Naive B cell (primary cell): ENCODE measurements around the gene NSMCE1. TPM values are rescaled to one million over a fixed set of nuclear protein-coding genes. Genes with fewer than 3 reads are reported as not detected.
"Not testable (repeated sequence)": the region's sequence is repeated elsewhere in the genome, so short reads cannot be mapped to it uniquely, and the experiment has no call there.

Source experiments
- ATAC-seq, 2 donors: fragments of 150-1000 bp; cut with Tn5 transposase; 2 replicates each; pipeline ENCODE4 v1.10.0; 2021; ENCODE audit warnings: low read depth in 2 of 2, mild to moderate bottlenecking in 2 of 2, moderate library complexity in 2 of 2
- DNase-seq: peaks from one replicate; pipeline ENCODE4 v3.0.0; 2022
- H3K27ac Mint-ChIP-seq, 6 donors: one replicate each; pipeline ENCODE4 v1.8.0; 2020 to 2022; ENCODE audit warnings: mild to moderate bottlenecking in 6 of 6, mixed read lengths in 6 of 6, moderate library complexity in 5 of 6, inconsistent platforms in 2 of 6
- H3K27me3 Mint-ChIP-seq, 3 donors: one replicate each; pipeline ENCODE4 v1.8.0; 2021 to 2022; ENCODE audit warnings: mixed read lengths in 3 of 3, mild to moderate bottlenecking in 1 of 3
- H3K36me3 Mint-ChIP-seq, 2 donors: one replicate each; pipeline ENCODE4 v1.8.0; 2020 to 2022; ENCODE audit warnings: mixed read lengths in 2 of 2, inconsistent platforms in 1 of 2, mild to moderate bottlenecking in 1 of 2
- H3K4me1 Mint-ChIP-seq, 3 donors: one replicate each; pipeline ENCODE4 v1.8.0; 2020 to 2022; ENCODE audit warnings: mixed read lengths in 3 of 3, inconsistent platforms in 1 of 3, mild to moderate bottlenecking in 1 of 3, moderate library complexity in 1 of 3
- H3K4me3 Mint-ChIP-seq, 8 donors: one replicate each; pipeline ENCODE4 v1.8.0; 2020 to 2022; ENCODE audit warnings: mild to moderate bottlenecking in 8 of 8, mixed read lengths in 8 of 8, moderate library complexity in 8 of 8, inconsistent platforms in 2 of 8
- H3K9me3 Mint-ChIP-seq, 7 donors: one replicate each; pipeline ENCODE4 v1.8.0; 2020 to 2022; ENCODE audit warnings: mixed read lengths in 7 of 7, mild to moderate bottlenecking in 5 of 7, inconsistent platforms in 2 of 7, moderate library complexity in 1 of 7
- polyA plus RNA-seq, 6 donors: library from polyadenylated mRNA; unstranded; fragments of 300-500 nt; fragmentation: Illumina TruSeq; gene quantifications; one replicate each; pipeline ENCODE4 v1.2.3, GENCODE V29; 2021; ENCODE audit warnings: low read depth in 6 of 6

Gene NSMCE1
- polyA plus RNA-seq, 6 donors from 2014 or later = 178 to 217 (median 195) TPM

DNA sequence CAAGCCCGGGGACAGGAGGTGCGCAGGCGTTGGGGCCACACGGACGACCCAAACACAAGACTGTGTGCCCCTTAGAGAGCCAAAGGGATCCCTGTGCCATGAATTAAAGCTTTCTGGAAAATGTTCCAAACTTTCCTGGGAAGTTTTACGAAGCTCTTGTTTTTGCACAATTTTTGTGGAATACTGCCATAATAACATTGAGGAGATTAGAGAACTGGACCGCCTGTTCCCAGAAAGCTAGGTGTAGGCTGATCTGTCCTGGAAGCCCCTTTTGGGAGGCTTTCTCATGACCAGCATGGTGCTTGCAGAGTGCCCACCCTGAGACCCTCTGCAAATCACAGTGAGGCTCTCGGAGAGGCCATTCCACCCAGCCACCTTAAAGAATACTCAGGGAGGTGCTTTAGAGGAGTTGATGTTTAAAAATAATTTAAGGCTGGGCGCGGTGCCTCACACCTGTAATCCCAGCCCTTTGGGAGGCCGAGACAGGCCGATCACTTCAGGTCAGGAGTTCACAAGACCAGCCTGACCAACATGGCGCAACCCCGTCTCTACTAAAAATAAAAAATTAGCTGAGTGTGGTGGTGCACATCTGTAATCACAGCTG lies 64.2 kb downstream of the NSMCE1 start:
- H3K27me3 Mint-ChIP-seq = no peaks in the 10 kb centered on the region
- H3K9me3 Mint-ChIP-seq = no peaks in the 10 kb centered on the region
- peak overlapping the region; percentile 88 to 100 (median 96) for H3K4me3 Mint-ChIP-seq
- peaks cover 23 to 71% (median 48%) of the 10 kb centered on the region in 3 donors for H3K4me1 Mint-ChIP-seq
- no peaks in the 10 kb centered on the region for H3K36me3 Mint-ChIP-seq
- peak overlapping the region; percentile 77 to 100 (median 99) for H3K27ac Mint-ChIP-seq
- DNase-seq (no peak), ATAC-seq (no peak)

DNA sequence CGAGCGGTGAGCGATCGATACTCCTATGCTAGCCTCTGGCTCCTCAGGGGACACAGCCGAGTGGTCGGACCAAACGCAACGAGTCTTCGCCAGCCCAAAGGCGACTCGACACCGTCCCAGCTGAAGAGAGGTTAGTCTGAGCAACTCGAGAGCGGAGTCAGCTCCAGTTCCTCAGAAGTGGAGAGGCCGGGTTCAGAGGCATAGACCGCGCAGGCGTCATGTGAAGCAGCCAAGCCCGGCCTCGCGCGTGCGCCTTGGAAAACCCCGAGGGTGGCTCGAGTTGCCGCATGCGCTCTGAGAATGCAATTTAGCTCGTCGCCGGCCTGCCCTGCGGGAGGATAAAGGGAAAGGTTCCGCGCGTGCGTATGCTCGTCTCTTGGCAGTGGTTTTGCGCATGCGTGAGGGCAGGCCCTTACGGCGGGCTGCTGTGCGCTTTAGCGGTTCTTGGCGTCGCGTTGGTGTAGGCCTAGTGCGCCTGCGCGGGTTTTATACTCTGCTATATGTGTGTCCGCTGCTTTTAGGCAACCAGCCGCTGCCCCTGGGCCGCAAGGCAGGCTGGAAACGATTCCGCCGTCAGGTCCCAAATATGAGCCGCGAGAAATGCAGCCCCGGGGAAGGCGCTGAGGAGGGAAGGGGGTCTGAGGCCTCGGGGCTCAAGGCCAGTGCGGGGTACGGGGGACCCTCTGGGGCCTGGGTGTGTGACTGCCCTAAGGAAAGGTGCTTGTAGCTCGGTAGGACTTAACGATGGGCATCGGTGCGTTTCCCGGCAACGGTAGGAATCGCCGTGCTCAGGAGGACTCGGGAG lies 64.9 kb downstream of the NSMCE1 start, which contains the start of gene KDM8:
Gene KDM8, plus strand, starts transcription at position 20 of the 805 bp plus-strand sequence. CDS start 6,598 bp downstream, outside the sequence.
- H3K27ac Mint-ChIP-seq = peak within 1 kb of the TSS; percentile 97 to 100 (median 99)
- ATAC-seq (peak; percentile 72 to 85), DNase-seq (peak; percentile 99)
- H3K36me3 Mint-ChIP-seq = peaks cover 0 to 5% of the 10 kb centered on the region in 2 donors
- peak within 1 kb of the TSS; percentile 88 to 100 (median 96) for H3K4me3 Mint-ChIP-seq
- H3K4me1 Mint-ChIP-seq = peaks cover 30 to 78% (median 55%) of the 10 kb centered on the region in 3 donors
- H3K27me3 Mint-ChIP-seq = no peaks in the 10 kb centered on the region
- peaks cover 0 to 5% (median 2%) of the 10 kb centered on the region in 7 donors for H3K9me3 Mint-ChIP-seq

DNA sequence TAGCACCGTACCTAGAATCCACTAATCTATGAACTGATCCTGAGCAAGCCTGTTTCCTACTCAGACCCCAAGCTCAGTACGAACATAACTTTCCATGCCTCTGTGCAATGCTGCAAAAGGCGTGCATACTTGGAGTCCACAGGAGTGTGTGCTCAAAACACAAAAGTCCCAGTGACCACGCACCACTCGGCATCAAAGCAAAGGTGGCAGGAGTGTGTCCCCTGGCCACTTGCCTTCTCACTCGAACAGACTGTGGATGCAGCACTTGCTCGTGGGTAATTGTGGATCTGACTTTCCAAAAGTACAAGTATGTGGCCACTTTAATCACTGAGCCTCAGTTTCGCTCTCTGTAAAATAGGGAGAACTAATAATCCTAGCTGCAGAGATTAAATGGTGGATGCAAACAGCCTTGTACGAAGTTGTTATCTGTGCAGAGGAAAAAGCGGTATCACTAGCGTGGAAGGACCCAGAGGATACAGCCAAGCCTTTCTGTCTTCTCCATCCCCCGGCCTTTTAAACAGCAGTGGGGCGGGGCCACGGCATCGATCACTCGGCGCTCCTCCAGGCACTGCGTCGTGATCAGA lies 65.6 kb downstream of the NSMCE1 start:
- peaks cover 30 to 85% (median 61%) of the 10 kb centered on the region in 3 donors for H3K4me1 Mint-ChIP-seq
- H3K27ac Mint-ChIP-seq = peak overlapping the region; percentile 97 to 100 (median 99)
- DNase-seq = no peak
- H3K4me3 Mint-ChIP-seq = peak overlapping the region; percentile 88 to 100 (median 96)
- H3K27me3 Mint-ChIP-seq = no peaks in the 10 kb centered on the region
- H3K9me3 Mint-ChIP-seq = peaks cover 0 to 5% (median 2%) of the 10 kb centered on the region in 7 donors
- ATAC-seq = peak; percentile 58 to 61
- peaks cover 0 to 5% of the 10 kb centered on the region in 2 donors for H3K36me3 Mint-ChIP-seq

DNA sequence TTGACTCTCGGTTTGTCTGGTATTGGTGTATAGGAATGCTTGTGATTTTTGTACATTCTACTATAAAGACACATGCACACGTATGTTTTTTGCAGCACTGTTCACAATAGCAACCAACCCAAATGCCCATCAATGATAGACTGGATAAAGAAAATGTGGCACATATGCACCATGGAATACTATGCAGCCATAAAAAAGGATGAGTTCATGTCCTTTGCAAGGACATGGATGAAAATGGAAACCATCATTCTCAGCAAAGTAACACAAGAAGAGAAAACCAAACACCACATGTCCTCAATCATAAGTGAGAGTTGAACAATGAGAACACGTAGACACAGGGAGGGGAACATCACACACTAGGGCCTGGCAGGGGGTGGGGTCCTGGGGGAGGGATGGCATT lies 67.7 kb downstream of the NSMCE1 start:
- Mint-ChIP-seq H3K4me3 (peak overlapping the region in 3 of 8 donors; percentile 18 to 81 (median 60)), H3K27ac (peak overlapping the region in 4 of 6 donors; percentile 12 to 88 (median 32)), H3K4me1 (peaks cover 33 to 73% (median 62%) of the 10 kb centered on the region in 3 donors)
- ATAC-seq, DNase-seq, H3K27me3 Mint-ChIP-seq, H3K9me3 Mint-ChIP-seq, H3K36me3 Mint-ChIP-seq: not testable (repeated sequence)

DNA sequence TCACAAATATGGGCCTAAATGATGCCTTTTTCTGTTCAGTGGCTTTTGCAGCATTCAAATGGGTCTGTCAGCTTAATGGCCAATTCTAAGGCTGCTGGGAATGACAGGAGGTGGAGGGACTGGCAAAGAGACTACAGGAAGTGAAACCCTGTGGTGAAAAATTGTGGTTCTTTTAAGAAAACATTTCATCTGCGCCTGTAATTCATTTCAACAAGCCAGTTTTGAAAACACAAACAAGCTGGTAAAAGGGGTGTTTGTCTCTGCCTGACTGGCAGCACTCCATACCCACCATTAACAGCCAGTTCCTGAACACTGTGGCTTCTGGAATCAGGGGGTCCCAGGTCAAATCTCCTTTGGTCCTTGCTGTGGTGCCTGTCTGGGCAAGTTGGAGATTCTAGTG lies 68.8 kb downstream of the NSMCE1 start:
- Mint-ChIP-seq H3K4me3 (peak overlapping the region; percentile 55 to 86 (median 79)), H3K36me3 (peaks cover 5 to 8% of the 10 kb centered on the region in 2 donors), H3K27me3 (no peaks in the 10 kb centered on the region), H3K9me3 (peaks cover 2 to 13% (median 7%) of the 10 kb centered on the region in 7 donors), H3K27ac (peak overlapping the region; percentile 85 to 95 (median 91)), H3K4me1 (peaks cover 33 to 62% (median 54%) of the 10 kb centered on the region in 3 donors)
- ATAC-seq = peak; percentile 39 to 40
- peak; percentile 78 for DNase-seq

DNA sequence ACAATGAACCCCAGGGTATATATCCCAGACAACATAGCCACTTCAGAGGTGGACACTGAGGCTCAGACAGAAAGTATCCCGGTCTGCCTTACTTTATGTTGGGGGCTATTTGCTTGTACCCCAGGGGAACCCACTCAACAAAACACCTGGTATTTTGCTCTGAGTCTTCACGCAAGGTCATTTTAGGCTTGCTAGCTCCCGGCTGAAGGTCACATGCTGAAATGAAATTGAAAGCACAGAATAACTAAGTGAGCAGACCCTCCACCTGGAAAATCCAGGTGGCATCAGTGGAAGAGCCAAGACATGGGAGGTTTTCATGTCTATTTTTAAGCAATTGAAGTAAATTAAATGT lies 69.4 kb downstream of the NSMCE1 start:
- Mint-ChIP-seq H3K4me3 (peak overlapping the region in 7 of 8 donors; percentile 16 to 86 (median 80)), H3K36me3 (peaks cover 5 to 8% of the 10 kb centered on the region in 2 donors), H3K27me3 (no peaks in the 10 kb centered on the region), H3K9me3 (peaks cover 2 to 18% (median 12%) of the 10 kb centered on the region in 7 donors), H3K27ac (peak overlapping the region in 5 of 6 donors; percentile 58 to 95 (median 91)), H3K4me1 (peaks cover 33 to 57% (median 49%) of the 10 kb centered on the region in 3 donors)
- ATAC-seq = no peak
- peak; percentile 19 for DNase-seq

DNA sequence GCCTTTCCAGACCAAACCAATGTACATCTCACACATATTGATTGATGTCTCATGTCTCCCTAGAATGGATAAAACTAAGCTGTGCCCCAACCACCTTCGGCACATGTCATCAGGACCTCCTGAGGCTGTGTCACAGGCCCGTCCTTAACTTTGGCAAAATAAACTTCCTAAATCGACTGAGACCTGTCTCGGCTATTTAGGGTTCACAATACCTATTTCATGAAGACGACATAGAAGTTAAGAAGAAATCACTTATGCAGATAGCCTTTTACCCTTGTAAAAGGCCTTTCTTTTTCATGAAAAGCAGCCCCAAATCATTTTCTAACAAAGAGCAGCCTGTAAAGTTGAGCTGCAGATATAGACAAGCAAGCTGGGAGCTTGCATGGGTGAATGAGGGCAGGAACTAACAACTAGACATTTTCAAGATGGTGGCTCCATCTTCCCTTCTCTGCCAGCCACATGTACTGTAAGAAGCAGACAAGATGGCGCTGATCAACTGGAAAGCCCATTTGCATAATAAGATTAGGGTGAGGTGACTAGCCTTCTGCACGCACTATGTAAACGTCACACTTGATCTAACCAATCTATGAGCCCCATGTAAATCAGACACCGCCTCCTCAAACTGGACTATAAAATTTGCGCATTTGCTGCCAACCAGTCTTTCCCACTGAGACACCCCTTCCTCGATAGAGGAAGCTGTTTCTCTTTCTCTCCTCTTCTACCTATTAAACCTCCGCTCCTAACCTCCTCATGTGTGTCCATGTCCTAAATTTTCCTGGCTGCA lies 69.9 kb downstream of the NSMCE1 start:
- peak overlapping the region in 7 of 8 donors; percentile 8 to 86 (median 60) for H3K4me3 Mint-ChIP-seq

DNA sequence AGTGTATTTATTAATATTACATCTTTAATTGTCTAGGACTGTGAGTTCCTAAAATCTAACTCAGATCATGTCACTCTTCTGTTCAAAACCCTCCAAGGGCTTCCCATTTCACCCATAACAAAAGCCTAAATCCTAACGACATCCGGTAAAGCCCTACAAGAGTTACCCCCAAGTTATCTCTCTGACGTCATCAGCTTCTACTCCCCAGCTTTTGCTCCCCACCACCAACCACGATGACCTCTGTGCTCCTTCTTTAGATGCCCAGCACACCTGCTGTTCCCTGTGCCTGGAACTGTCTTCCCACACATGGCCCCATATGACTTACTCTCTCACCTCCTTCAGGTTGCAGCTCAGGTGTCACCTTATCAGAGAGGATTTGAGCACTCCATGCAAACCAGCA lies 71.6 kb downstream of the NSMCE1 start:
- peak overlapping the region in 1 of 6 donors; percentile 41 for H3K27ac Mint-ChIP-seq
- H3K9me3 Mint-ChIP-seq = peaks cover 4 to 19% (median 12%) of the 10 kb centered on the region in 7 donors
- H3K4me1 Mint-ChIP-seq = peaks cover 29 to 46% (median 35%) of the 10 kb centered on the region in 3 donors
- no peak for DNase-seq
- no peaks in the 10 kb centered on the region for H3K27me3 Mint-ChIP-seq
- no peak for ATAC-seq
- peaks cover 5 to 8% of the 10 kb centered on the region in 2 donors for H3K36me3 Mint-ChIP-seq
- no peak overlapping the region for H3K4me3 Mint-ChIP-seq

More for the DNA sequence above, 69.9 kb downstream of the NSMCE1 start:
- Mint-ChIP-seq H3K9me3 (peaks cover 4 to 19% (median 12%) of the 10 kb centered on the region in 7 donors), H3K27me3 (no peaks in the 10 kb centered on the region), H3K27ac (peak overlapping the region in 5 of 6 donors; percentile 58 to 95 (median 91)), H3K4me1 (peaks cover 29 to 51% (median 44%) of the 10 kb centered on the region in 3 donors), H3K36me3 (peaks cover 5 to 8% of the 10 kb centered on the region in 2 donors)
- no peak for DNase-seq
- no peak for ATAC-seq

DNA sequence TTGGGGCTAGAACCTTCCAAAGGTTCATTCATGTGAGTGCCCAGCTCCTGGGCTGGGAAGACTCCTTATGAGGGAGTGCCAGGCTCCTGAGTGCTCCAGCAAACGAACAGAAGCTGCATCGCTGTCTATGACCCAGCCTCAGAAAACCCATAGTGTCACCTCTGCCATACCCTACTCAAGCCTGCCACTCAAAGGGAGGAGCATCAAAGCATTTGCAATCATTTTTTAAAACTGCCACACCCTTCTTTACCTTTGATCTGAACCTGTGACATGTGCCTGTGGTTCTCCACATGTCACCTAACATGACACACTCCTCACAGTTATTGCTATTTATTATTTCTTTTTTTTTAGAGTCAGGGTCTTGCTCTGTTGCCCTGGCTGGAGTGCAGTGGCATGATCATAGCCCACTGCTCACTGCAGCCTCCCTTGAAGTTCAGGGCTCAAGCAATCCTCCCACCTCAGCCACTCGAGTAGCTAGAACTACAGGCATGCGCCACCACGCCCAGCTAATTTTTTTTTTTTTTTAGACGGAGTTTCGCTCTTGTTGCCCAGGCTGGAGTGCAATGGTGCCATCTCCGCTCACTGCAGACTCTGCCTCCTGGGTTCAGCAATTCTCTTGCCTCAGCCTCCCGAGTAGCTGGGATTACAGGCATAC lies 72.5 kb downstream of the NSMCE1 start:
- DNase-seq = no peak
- H3K4me1 Mint-ChIP-seq = peaks cover 26 to 41% (median 33%) of the 10 kb centered on the region in 3 donors
- ATAC-seq = no peak
- H3K4me3 Mint-ChIP-seq = no peak overlapping the region
- H3K9me3 Mint-ChIP-seq = peaks cover 4 to 19% (median 12%) of the 10 kb centered on the region in 7 donors
- peak overlapping the region in 1 of 6 donors; percentile 41 for H3K27ac Mint-ChIP-seq
- peaks cover 5 to 8% of the 10 kb centered on the region in 2 donors for H3K36me3 Mint-ChIP-seq
- H3K27me3 Mint-ChIP-seq = no peaks in the 10 kb centered on the region

DNA sequence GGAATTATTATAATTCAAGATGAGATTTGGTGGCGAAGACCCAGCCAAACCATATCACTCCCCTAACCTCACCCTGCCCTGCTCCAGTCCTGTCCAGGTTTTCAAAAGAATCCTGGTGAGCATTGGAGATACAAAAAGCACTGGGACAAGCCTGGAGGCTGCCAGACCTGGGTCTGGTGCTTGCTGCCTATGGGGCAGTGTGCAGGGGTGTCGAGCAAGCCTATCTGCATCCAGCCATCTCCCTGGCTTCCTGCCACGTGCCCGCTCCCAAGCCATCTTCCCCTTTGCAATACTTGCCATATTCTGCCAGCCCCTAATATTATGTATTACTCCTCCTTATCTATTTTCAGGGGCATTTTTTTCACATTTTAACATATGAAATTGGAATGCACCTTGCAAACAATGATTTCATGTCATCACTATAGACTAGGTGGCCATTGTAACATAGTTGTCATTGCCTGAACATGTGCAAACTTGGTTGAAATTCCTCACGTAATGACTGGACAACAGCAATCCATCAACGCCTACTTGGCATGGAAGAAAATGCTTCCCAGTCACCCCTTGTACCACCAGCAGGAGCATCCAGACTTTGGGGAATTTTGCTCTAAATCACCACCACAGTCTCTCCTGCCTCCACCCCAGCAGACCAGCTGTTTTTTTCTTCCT lies 73.4 kb downstream of the NSMCE1 start:
- H3K36me3 Mint-ChIP-seq = peaks cover 5 to 8% of the 10 kb centered on the region in 2 donors
- no peak overlapping the region for H3K27ac Mint-ChIP-seq
- peaks cover 17 to 32% (median 25%) of the 10 kb centered on the region in 3 donors for H3K4me1 Mint-ChIP-seq
- no peak for ATAC-seq
- no peak for DNase-seq
- H3K4me3 Mint-ChIP-seq = no peak overlapping the region
- peaks cover 4 to 19% (median 12%) of the 10 kb centered on the region in 7 donors for H3K9me3 Mint-ChIP-seq
- no peaks in the 10 kb centered on the region for H3K27me3 Mint-ChIP-seq

DNA sequence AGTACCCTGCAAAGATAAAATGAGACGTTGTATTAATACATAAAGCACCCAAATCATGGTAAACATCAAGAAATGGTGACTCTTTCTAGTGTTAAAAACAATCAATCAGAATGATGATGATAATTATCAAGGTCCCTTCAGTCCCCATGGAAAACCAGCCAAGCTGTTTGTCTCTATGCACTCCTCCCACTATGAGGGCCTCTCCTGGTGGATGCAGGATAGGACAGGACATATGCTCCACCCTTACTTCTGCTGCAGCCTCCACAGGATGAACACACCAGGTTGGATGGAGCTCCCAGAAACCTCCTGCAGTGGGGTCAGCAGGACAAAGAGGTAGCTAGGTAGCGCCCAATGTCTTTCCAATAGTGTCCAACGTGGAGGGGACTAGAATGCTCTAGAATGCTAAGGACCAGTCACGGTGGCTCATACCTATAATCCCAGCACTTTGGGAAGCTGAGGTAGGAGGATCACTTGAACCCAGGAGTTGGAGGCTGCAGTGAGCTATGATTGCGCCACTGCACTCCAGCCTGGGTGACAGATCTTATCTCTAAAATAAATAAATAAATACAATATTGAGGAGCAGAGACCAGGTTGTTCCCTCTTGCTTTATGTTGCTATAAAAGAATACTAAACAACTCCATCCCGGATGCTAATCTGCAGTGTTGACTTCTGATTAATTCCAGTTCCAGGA lies 75.1 kb downstream of the NSMCE1 start:
- no peak for DNase-seq
- Mint-ChIP-seq H3K9me3 (peaks cover 0 to 13% (median 11%) of the 10 kb centered on the region in 7 donors), H3K27me3 (peaks cover 0 to 7% (median 0%) of the 10 kb centered on the region in 3 donors), H3K4me3 (no peak overlapping the region), H3K36me3 (peaks cover 0 to 8% of the 10 kb centered on the region in 2 donors), H3K27ac (no peak overlapping the region), H3K4me1 (peaks cover 7 to 15% (median 7%) of the 10 kb centered on the region in 3 donors)
- no peak for ATAC-seq
